ELF-1 (cell line): ENCODE data around the gene CA10.
A peak's percentile ranks its signal among the peaks of the same experiment; 100 is the strongest.

Source experiments
- DNase-seq: peaks from one replicate; pipeline ENCODE4 v3.0.0-alpha.2; 2016; ENCODE audit warnings: low read depth, low spot score

The CA10 gene

DNA sequence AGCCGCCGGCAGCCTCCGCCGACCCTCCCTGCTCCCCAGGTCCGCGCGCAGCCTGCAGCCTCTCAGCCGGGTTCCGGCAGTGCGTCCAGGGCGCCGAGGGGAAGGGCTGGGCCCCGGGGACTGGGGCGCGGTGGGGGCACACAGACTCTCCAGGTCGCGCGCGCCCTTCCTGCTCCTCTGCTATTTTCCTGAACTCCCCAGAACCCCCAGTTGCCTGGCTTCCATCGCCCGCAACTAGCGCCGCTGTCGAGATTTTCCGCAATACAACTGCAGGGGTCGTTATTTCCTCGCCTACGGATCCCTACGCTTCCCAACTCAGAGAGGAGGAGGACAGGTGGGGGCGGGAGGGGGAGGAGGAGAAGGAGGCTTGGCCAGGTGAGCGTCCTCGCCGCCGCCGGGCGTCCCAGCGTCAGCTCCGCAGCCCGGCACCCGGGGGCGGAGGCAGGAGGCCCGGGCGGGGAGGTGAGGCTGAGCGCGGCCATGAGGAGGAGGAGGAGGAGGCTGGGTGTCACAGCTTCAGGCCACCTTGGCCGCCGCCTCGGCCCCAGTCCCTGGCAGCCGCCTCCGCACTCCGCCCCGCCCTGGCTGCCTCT is at the start of gene CA10:
Gene CA10 (minus strand): TSS at position 265 of the 593 bp plus-strand sequence.
- peak; percentile 43 for DNase-seq

DNA sequence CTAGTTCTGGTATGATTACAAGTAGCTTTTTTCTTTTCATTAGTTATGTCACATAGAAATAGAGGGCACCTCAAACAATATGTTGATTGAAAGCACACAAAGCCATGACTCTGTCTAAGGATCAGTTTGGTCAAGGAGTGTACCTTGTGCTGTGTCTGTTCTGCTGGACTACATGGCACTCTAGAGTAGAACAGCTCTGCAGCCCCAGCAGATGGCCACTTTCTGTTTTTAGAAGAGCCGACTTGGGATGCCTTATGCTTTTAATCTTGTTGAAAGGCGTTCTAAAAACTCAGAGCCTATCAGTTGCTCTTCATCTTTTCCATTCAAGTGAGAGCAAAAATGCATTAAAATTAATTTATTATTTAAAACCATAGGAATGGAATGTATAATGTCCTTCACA is 49.3 kb upstream of the CA10 start:
- no peak for DNase-seq

DNA sequence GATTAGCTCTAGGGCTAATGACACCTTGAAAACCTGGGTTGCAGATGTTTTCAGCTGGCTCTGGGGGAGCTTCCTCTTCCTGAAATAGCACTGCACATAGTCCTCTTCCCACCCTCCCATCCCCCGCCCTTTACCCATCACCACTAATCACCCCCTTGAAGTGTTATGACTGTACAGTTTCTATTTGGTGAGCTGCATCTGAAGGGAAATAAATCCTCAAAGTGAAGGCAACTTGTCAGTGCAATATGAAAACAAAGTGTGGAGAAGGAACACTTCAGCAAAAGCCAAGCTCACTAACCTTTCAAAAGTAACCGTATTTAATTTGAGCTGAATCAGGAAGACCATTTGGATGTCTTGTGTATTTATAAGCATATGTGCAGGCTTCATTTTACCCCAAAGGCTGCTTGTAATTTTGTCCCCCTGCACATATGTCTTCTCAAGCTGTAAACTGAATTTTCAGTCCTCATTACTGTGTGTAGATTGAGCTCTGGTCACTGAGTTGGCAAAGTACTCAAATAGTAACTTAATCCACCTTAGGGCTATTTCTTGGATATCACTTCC is 44.1 kb upstream of the CA10 start:
- DNase-seq, result no peak

DNA sequence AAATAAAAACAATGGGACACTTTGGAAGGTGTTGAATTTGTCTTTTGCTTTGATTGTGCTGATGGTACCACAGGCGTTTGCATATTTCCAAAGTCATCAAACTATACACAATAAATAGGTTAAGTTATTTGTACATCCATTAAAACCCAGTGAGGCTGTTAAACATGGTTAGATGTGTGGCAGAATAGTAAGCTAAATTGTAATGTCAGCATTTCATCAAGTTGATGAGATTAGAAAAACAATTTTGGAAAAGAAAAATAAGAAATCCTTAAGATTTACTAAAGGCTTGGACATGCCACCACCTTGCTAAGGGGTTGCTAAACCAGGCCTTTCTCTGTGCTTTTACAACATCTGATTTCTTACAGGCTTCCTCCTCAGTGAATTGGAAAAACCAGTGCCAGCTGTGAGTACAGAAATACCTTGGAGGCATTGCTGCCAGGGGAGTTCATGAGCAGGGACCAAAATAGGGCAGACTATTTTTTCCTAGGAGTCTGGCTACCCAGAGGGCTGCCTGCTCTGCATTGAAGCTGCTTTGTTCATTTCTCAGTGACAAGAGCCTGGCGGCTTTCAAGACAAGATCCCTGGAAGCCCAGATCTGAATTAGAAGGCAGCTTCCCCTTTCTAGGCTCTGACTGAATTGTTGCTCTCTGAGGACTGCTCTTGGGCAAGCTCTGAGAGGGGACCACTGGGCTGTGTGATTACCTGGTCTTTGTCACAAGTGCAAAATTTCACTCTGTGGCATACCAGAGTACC is 43.4 kb upstream of the CA10 start:
- no peak for DNase-seq

DNA sequence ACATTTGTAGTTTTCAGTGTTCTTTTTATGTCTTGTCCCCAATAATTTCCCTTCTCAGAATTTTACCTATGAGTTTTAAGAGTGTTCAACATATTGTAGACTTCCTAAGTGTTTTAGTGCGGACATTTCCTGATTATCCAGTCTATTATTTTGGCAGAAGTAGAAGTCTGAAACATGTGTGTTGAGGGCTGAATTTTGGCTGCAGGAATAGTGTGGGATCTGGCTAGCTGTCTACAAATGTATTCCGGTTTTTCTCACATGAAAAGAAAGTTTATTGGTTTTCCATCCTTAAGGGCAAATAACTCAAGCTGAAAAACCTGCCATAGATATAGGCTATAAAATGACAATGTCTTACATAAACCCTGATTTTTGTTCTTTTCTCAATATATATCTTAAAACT is 33.0 kb upstream of the CA10 start:
- DNase-seq, result no peak

DNA sequence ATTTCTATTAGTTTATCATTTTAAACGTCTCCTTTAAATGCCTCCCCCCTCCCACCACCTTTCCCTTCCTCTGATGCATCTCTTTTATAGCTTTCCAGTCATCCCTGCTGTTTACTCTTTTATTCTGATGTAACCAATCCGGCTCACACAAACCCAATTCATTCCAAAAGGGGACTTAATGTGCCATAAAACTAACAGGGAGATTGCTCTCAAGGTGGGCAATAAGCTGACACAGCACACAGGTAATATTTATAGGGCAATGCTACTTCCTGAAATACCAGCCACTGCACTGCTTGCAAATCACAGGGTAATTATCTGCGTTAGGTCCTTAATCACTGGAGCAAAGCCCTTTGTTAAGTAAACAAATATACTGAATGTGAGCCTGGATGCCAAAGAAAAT is 23.3 kb upstream of the CA10 start:
- no peak for DNase-seq

DNA sequence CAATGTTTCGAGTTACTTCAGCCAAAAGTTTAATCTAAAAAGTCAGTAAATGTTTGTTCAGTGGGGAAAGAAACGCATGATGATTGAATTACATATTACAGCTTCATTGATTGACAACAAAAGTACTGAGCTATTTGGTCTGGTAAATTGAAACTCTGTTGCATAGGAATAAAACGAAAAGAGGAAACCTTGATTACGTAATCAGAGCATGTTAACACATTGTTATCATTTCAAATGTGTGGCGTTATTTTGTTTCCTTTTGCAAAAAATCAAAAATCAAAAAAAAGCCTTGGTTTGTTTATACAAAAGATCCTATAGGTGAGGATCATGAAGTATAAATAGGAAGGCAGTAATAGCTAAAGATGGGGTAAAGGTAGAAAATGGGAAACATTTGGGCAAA is 19.5 kb upstream of the CA10 start:
- no peak for DNase-seq

DNA sequence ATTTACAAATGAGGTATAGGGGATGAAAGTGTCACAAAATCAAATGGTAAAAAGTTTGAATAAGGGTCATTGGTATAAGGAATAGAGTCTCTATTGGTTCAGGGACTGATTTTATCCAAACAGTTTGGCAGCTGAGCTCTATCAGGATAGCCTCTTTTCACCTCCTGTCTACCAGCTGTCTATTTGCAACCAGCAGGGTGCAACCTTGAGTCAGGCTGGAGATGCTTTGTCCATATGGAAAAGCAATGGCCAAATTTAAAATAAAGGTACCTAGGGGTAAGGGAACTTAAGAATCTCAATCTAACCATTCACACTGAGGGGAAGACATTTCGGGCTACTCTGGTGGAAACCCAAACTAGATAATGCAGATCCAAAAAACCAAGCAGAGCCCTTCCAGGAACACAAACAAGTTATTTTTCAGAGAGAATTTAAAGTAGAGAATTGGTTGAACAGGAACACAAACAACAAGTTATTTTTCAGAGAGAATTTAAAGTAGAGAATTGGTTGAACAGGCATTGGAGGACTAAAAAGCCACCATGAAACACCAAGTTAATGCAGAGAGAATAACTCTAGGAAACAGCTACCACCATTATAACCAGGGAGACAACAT is 12.6 kb upstream of the CA10 start:
- DNase-seq, result peak; percentile 4

DNA sequence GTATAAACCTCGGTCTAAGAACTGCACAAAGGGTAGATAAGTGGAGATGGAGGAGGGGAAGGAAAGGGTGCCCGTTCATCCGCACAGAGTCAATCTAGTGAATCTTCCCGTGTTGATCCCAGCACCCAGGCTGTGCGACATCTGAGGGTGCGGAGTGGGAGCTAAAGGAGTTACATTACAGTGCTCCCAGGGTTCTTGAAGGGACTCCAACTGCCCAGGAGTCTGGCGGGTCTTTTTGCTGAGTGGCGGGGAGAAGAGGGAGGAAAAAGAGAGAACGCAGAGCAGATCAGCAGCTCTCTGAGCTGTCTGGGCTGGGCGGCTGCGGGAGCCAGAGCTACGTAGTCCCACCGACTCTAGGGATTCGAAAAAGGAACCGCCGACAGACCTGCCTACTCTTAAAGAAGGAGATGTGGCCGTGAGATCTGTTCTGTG is 1.6 kb upstream of the CA10 start:
- DNase-seq, result no peak

DNA sequence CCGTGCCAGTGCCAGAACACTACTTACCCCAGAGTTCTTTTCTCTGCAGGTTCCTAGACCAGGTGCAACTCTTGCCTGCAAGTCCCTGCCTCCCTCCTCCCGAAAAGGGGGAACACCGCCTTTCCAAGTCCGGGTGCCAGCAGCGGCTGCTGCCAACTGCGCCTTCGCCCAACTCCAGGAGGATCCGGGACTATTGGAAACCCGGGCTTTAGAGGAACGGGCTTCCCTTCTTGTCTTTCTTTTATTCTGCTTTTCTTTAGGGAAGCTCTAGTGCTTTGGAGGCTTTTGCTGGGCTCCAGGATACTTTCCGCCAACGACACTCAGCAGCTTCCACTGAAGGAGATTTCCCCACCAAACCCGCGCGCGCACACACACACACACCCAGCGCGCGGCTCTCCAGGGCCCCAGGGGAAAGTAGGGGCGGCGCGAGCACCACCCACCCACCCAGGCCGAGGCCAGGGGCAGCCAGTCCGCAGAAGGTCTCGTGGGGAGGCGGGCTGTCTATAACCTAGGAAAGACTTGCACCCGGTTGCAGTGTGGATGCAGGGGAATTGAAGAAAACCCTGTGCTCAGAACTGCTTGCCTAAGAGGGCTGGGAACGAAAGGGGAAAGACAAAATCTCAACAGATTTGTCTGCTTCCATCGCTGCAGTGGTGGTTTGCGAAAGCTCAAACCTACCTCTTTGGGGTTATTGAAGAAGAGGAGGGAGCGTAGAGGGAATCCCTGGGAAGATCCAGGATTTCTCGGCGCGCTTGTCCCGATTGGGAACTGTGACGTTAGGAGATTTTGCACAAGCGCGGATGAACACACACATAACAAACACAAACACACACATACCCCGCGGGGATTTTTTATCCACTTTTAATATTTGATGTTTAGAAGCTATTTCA is 977 bp upstream of the CA10 start:
- DNase-seq, result no peak

DNA sequence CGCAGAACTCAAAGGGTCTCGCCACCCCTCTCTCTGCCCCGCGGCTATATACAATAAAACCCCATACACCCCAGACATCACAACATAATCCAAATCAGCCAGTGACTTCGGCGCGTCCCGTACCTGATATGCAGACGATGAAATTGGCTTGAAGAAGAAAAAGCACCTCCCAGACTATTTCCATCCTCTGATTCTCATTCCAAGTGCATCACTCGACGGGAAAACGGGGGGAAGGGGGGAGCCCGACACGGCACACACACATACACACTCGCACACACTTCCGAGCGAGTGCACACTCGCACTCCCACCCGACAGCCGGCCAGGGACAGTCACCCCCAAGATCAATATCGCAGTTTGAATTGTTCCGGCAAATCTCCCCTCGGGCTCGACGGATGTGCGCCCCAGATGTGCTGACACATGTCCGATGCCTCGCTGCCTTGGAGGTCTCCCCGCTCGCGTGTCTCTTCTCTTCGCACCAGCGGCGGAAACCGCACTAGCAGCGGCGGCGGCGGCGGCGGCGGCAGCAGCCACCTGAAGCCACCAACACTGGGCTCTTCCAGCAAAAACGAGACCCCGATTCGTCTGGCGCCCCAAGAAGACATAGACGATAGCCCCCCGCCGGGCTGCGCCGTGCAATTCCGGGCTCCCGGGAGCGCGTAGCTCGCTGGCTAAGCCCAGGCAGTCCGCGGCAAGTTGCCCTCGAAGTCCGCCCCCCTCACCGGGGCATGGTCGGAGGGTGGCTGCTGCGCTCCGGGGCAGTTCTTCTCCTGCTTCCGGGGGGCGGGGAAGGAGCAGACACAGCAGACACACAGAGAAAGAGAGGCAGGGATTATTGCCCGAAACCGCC is 688 bp downstream of the CA10 start:
- peak; percentile 27 for DNase-seq

DNA sequence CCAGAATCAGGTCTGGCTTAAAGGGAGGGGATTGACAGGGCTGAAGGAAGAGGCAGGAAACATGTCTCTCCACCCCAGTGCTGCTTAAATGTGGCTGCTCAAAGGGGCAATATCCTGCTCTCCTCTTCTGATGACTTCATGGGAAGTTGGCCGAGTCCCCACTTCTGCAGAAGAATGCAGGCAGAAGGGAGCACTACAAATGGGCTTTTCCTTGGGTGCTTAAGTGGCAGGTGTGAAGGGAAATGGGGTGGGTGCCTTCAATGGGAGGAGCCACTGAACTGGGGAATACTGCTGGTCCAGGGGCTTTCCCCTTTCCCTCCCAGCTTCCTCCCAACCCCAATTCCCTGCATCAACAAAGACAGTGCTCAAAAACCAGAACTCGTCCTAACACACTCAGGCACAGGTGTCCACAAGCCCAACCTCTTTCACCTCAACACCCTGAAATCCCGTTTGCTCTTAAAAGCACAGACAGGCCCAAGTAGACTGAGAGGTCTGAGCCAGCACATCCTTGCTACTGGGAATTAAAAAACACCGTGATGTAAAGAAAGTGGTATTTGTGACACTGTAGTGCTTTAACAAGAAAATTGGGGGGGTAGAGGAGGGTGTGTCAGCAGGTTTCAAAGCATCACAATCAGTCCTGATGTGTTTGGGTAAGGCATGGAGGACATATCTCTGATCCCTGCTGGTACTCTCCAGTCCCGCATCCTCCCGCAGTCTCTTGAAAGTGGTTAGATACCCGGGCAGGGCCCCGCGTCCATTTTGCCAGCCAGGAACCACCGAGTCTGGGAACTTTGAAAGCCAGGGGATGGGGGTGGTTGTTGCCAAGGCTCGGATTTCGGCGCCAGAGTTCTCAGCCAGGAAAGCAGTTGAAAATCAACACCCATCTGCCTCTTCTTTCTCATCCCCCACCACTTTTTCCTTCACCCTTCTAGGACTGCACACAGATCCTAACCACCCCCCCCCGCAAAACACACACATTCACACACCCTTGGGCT is 1.6 kb downstream of the CA10 start:
- no peak for DNase-seq

DNA sequence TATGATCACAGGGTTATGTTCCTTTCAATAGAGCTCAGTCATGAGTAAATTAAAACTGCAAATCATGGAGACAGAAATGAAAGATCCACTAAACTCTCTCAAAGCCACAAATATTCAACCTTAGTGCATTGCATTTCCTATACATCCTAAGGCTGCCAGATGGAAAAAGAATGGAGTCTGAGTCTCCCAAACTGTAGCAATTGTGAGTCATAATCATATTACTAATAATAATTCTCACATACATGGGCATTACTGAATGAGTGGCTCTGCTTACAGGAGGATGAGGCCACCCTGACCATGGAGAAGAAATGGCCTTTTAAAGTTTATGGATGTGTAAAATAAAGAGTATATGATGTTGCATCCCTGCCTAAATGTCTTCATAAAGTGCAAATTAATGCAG is 3.2 kb downstream of the CA10 start:
- DNase-seq, result no peak

DNA sequence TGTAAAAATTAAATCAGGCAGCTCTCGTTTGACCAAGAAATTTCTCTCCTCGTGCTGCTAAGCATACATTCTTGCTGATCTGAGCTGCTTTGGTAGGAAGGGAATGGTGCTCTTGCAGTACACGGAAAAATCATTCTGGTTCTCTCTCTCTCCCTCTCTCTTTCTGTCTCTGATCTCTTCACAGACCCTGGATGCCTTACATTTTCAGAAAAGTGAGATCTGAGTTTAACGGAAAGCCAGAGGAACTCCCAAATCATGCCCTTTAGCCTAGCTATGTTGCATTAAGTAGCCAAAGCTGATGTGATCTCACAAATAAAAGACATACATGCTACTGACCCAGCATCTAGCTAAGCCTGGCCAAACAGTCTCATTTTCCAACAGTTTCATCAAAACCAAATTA is 4.0 kb downstream of the CA10 start:
- DNase-seq, result no peak

DNA sequence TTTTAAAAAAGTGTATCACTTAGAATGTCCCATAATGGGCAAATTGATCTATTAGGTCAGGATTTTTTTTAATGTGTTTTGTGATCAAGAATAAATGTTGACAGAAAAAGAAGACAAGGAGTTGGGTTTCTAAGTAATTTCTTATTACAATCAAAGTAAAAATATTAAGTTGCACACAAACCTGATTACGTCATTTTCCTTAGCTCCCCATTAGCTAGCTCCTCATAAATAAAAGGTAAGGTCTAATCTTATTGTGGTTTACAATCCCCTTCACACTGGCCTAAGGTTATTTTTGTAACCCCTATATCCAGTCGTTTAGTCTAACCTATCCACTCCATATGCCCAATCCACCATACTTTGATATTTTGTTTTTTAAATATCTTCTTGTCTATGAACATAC is 7.6 kb downstream of the CA10 start:
- DNase-seq, result no peak

DNA sequence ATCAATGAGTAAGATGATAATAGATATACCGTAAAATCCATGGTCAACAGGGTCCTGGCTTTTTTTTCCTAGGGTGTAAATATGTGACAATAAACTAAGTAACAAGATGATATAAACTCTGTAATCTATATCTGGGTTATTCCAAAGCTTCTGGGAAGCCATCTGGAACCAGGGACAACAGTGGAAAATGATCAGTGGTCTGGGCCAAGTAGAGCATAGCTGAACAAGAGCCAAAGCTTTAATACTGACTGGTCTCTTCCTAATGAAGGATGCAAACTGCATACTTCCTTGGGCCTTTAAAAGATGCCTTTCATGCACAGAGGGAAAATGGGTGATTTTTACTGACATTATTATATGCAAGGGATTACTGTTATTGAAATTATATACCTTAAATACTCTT is 8.9 kb downstream of the CA10 start:
- no peak for DNase-seq

DNA sequence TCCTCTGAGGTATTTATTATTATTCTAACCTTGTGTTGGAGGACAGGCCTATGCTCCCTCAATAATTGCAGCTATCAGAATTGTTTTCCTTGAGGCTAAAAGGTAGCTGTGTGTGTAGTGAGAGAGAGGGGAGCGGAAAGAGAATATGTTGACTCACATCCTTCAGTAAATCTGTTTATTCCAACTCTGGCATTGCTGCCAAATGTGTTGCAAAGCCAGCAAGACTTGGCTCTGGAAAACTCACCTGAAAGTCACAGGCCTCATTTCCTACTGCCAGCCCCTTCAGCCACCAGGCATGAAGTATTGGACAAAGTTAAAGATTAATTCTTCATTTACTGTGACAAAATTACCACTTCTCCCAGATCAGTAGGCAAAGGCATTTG is 9.6 kb downstream of the CA10 start:
- DNase-seq, result no peak

DNA sequence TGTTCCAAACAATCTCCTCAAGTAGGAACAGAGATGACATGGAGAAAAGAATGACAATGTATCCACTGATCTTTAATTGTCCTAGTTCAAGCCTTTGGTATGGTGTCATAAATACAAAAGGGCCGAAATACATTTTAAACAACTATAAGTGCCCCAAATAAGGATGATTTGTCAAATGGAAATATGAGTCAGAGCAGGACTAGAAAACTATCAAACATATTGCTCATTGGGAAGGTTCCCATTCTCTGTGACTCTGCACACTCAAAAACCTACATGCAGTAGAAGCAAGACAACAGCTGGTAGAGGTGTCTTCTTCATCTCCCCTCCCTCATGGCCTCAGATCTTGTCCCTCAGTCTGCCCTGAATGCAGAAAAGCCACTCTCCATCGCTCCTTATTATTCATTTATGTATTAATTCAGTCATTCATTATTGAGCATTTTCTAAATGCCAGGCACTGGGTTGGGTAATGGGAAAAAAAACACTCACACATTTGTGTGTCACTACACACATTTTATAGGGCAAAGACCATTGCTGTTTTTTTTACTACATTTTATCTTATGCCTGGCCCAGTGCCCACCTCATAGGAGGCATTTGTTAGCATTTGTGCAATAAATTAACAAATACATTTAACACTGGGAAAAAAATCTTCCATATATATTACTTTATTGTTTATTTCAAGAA is 10.1 kb downstream of the CA10 start:
- no peak for DNase-seq

DNA sequence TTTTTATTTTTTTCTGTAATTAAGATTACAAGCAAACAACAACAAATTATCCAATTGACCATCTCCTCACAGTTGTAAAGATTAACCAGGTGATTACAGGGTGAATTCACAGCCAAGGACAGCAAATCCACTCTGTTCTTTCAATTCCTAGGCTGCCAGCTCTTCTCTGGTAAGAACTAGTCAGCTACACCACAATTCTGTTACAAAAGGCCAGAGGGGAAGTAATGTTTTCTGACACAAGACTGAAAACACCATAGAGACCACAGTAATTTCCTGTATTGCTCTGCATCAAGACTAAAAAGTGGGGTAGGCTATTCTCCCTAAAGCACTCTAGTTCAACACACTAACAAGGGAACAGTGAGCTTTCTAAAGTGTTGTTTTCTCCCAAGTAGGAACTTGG is 10.6 kb downstream of the CA10 start:
- DNase-seq, result no peak
